Smooth muscle cell (in vitro differentiated cells): Measurements from ENCODE around the gene KRT33B. TPM values are rescaled to one million over a fixed set of nuclear protein-coding genes. Genes with fewer than 3 reads are reported as not detected.
A peak's percentile ranks its signal among the peaks of the same experiment; 100 is the strongest.
"Not testable (repeated sequence)": the region's sequence is repeated elsewhere in the genome, so short reads cannot be mapped to it uniquely, and the experiment has no call there.

ENCODE experiments used
- DNase-seq: peaks from one replicate; lab custom pipeline; 2025; ENCODE audit not compliant: unreplicated experiment; lab: John Stamatoyannopoulos, UW
- H2AFZ ChIP-seq: fragments of 200-600 bp; sonication (generic); 2 replicates; pipeline ENCODE4 v1.6.0; 2016; ENCODE audit warnings: antibody characterized with exemption, low read depth, mild to moderate bottlenecking
- H3F3A ChIP-seq: fragments of 200-600 bp; sonication (generic); 2 replicates; pipeline ENCODE4 v1.6.0; 2017; ENCODE audit warnings: antibody characterized with exemption, low read depth
- H3K27ac ChIP-seq: fragments of 200-600 bp; sonication (generic); 2 replicates; pipeline ENCODE4 v1.5.1; 2016; ENCODE audit warnings: low read depth, mild to moderate bottlenecking
- H3K27me3 ChIP-seq: fragments of 200-600 bp; sonication (generic); 2 replicates; pipeline ENCODE4 v1.6.1; 2016; ENCODE audit warnings: low read depth, mild to moderate bottlenecking
- H3K36me3 ChIP-seq: fragments of 200-600 bp; sonication (generic); 2 replicates; pipeline ENCODE4 v1.5.1; 2016; ENCODE audit warnings: low read depth
- H3K4me1 ChIP-seq: fragments of 200-600 bp; sonication (generic); 2 replicates; pipeline ENCODE4 v1.5.1; 2016; ENCODE audit warnings: low read depth
- H3K4me2 ChIP-seq: fragments of 200-600 bp; sonication (generic); 2 replicates; pipeline ENCODE4 v1.6.0; 2016; ENCODE audit warnings: mild to moderate bottlenecking
- H3K4me3 ChIP-seq: fragments of 200-600 bp; sonication (generic); 2 replicates; pipeline ENCODE4 v1.5.1; 2016; ENCODE audit warnings: mild to moderate bottlenecking
- H3K79me2 ChIP-seq: fragments of 200-600 bp; sonication (generic); 2 replicates; pipeline ENCODE4 v1.6.0; 2016; ENCODE audit warnings: low read depth, mild to moderate bottlenecking
- H3K9ac ChIP-seq: fragments of 200-600 bp; sonication (generic); 2 replicates; pipeline ENCODE4 v1.6.0; 2016; ENCODE audit warnings: low read depth
- H3K9me3 ChIP-seq: fragments of 200-600 bp; sonication (generic); replicated peaks from 2 replicates; pipeline ENCODE4 v1.5.1; 2016; ENCODE audit warnings: low read depth
- H4K20me1 ChIP-seq: fragments of 200-600 bp; sonication (generic); 2 replicates; pipeline ENCODE4 v1.6.0; 2016; ENCODE audit warnings: low read depth
- CTCF ChIP-seq: fragments of 200-600 bp; sonication (generic); IDR thresholded peaks from 2 replicates; pipeline ENCODE4 v1.5.1; 2017; ENCODE audit warnings: borderline replicate concordance, mild to moderate bottlenecking, antibody characterized with exemption; ENCODE audit not compliant: insufficient read depth, poor library complexity, severe bottlenecking
- WGBS: methylation state at CpG from one replicate; pipeline ENCODE4 v1.1.7; 2016; ENCODE audit warnings: low lambda C conversion rate; 5-methylcytosine and 5-hydroxymethylcytosine counted together
- polyA plus RNA-seq: library from polyadenylated mRNA; unstranded; fragments of >200 nt; fragmentation: Nextera tagmentation; extraction: Ambion mirVana; gene quantifications from 2 replicates; pipeline ENCODE4 v1.2.1, GENCODE V29; 2016
- total RNA-seq: library from RNA; depleted of rRNA; stranded (reverse); fragments of >200 nt; gene quantifications from 2 replicates; pipeline ENCODE4 v1.2.3, GENCODE V29; 2014

KRT33B gene
- total and polyA plus RNA-seq, 2 experiments from 2014 or later = 1.1 to 2.7 TPM

- no peaks in the 10 kb centered on the region for H3K9me3 ChIP-seq
- no peak for DNase-seq
- no peaks in the 10 kb centered on the region for H3K27me3 ChIP-seq
- no peaks in the 10 kb centered on the region for H3F3A ChIP-seq
- no peak overlapping the region for H2AFZ ChIP-seq
- H3K4me3 ChIP-seq = no peak overlapping the region
- no peaks in the 10 kb centered on the region for H4K20me1 ChIP-seq
- H3K4me2 ChIP-seq = no peak overlapping the region
- no peaks in the 10 kb centered on the region for H3K36me3 ChIP-seq
- no peaks in the 10 kb centered on the region for H3K79me2 ChIP-seq
- H3K27ac ChIP-seq = no peak overlapping the region
- TF ChIP-seq CTCF = no peak
- no peak overlapping the region for H3K9ac ChIP-seq
- 93% methylated on average over 1 of the region's 1 CpG for WGBS
- H3K4me1 ChIP-seq = no peaks in the 10 kb centered on the region
Observed at GRCh38 chr17:41383690-41384089, 14.1 kb upstream of the KRT33B start.

GRCh38 chr17:41382394-41382793 lies 12.8 kb upstream of the KRT33B start:
- H4K20me1 ChIP-seq = no peaks in the 10 kb centered on the region
- H3K27me3 ChIP-seq = no peaks in the 10 kb centered on the region
- H3F3A ChIP-seq = no peaks in the 10 kb centered on the region
- 82% methylated on average over 1 of the region's 1 CpG for WGBS
- H3K4me3 ChIP-seq = no peak overlapping the region
- no peak overlapping the region for H3K9ac ChIP-seq
- no peak overlapping the region for H3K4me2 ChIP-seq
- no peaks in the 10 kb centered on the region for H3K9me3 ChIP-seq
- DNase-seq = no peak
- no peaks in the 10 kb centered on the region for H3K4me1 ChIP-seq
- no peak overlapping the region for H3K27ac ChIP-seq
- no peak overlapping the region for H2AFZ ChIP-seq
- H3K36me3 ChIP-seq = no peaks in the 10 kb centered on the region
- no peak for TF ChIP-seq CTCF
- H3K79me2 ChIP-seq = no peaks in the 10 kb centered on the region

- H3F3A ChIP-seq, H2AFZ ChIP-seq, H3K9me3 ChIP-seq, H3K4me1 ChIP-seq, H3K27me3 ChIP-seq, H4K20me1 ChIP-seq, H3K4me2 ChIP-seq, H3K36me3 ChIP-seq, H3K9ac ChIP-seq, H3K4me3 ChIP-seq, H3K79me2 ChIP-seq, DNase-seq: not testable (repeated sequence)
- peak within 1 kb of the TSS; percentile 78 for H3K27ac ChIP-seq
- 96% methylated on average over 13 of the region's 13 CpGs for WGBS
Observed at GRCh38 chr17:41381943-41382342, 12.3 kb upstream of the KRT33B start, which contains the start of gene KRT34. Gene KRT34, minus strand, starts transcription at chr17:41382306. Its CDS starts 60 bp downstream, at chr17:41382246.

- WGBS = 42% methylated on average over 7 of the region's 7 CpGs
Observed at GRCh38 chr17:41380091-41380490, 10.5 kb upstream of the KRT33B start.

GRCh38 chr17:41377546-41377945 lies 7.9 kb upstream of the KRT33B start:
- H3K4me3 ChIP-seq = no peak overlapping the region
- no peaks in the 10 kb centered on the region for H3K4me1 ChIP-seq
- no peaks in the 10 kb centered on the region for H3K36me3 ChIP-seq
- H3K9ac ChIP-seq = no peak overlapping the region
- no peaks in the 10 kb centered on the region for H3F3A ChIP-seq
- H4K20me1 ChIP-seq = no peaks in the 10 kb centered on the region
- no peaks in the 10 kb centered on the region for H3K79me2 ChIP-seq
- 43% methylated on average over 2 of the region's 2 CpGs for WGBS
- H3K4me2 ChIP-seq = no peak overlapping the region
- DNase-seq = no peak
- TF ChIP-seq CTCF = no peak
- no peaks in the 10 kb centered on the region for H3K9me3 ChIP-seq
- peak overlapping the region; percentile 8 for H2AFZ ChIP-seq
- H3K27ac ChIP-seq = no peak overlapping the region
- H3K27me3 ChIP-seq = no peaks in the 10 kb centered on the region

More at GRCh38 chr17:41380091-41380490, 10.5 kb upstream of the KRT33B start:
- H3K9ac ChIP-seq = peak overlapping the region; percentile 44
- not testable (repeated sequence) for H3K4me2 ChIP-seq, DNase-seq, H4K20me1 ChIP-seq, H3F3A ChIP-seq, H3K79me2 ChIP-seq, H2AFZ ChIP-seq, H3K4me3 ChIP-seq, H3K4me1 ChIP-seq, H3K27me3 ChIP-seq, H3K9me3 ChIP-seq, H3K36me3 ChIP-seq
- H3K27ac ChIP-seq = peak overlapping the region; percentile 78
